Measurements from ENCODE around the gene ZBTB1.

Gene ZBTB1

GRCh38 chr14:64504310-64504896, at the start of gene ZBTB1:
Gene ZBTB1 (plus strand): TSS chr14:64504770. CDS start chr14:64521505, 16,735 bp downstream.
- peak within 1 kb of the TSS; percentile 72 for H2AFZ ChIP-seq (ENCODE audit: low read depth, low read length)
- H3K4me3 ChIP-seq (ENCODE audit: low read length) = peak within 1 kb of the TSS; percentile 66
- no peaks in the 10 kb centered on the region for H3K27me3 ChIP-seq (ENCODE audit: insufficient read depth, low read length)
- H3K9me3 ChIP-seq (ENCODE audit: low read length) = no peaks in the 10 kb centered on the region
- peaks cover 35% of the 10 kb centered on the region for H3K4me1 ChIP-seq (ENCODE audit: insufficient read depth, low read length)
- H3K36me3 ChIP-seq (ENCODE audit: insufficient read depth, low read length) = no peaks in the 10 kb centered on the region

- Histone ChIP-seq H3K9me3 (ENCODE audit: low read length) (no peaks in the 10 kb centered on the region), H3K36me3 (ENCODE audit: insufficient read depth, low read length) (peaks cover 14% of the 10 kb centered on the region), H3K4me1 (ENCODE audit: insufficient read depth, low read length) (peaks cover 2% of the 10 kb centered on the region), H3K27me3 (ENCODE audit: insufficient read depth, low read length) (no peaks in the 10 kb centered on the region), H3K4me3 (ENCODE audit: low read length) (no peak overlapping the region), H2AFZ (ENCODE audit: low read depth, low read length) (no peak overlapping the region)
These were observed 45.0 kb upstream of the ZBTB1 start for GRCh38 chr14:64459405-64460136.

GRCh38 chr14:64461221-64461620, 43.3 kb upstream of the ZBTB1 start:
- Histone ChIP-seq H3K36me3 (ENCODE audit: insufficient read depth, low read length) (no peaks in the 10 kb centered on the region), H3K27me3 (ENCODE audit: insufficient read depth, low read length) (no peaks in the 10 kb centered on the region), H3K4me1 (ENCODE audit: insufficient read depth, low read length) (peaks cover 16% of the 10 kb centered on the region), H2AFZ (ENCODE audit: low read depth, low read length) (no peak overlapping the region), H3K4me3 (ENCODE audit: low read length) (no peak overlapping the region), H3K9me3 (ENCODE audit: low read length) (no peaks in the 10 kb centered on the region)

- Histone ChIP-seq H3K27me3 (ENCODE audit: insufficient read depth, low read length) (no peaks in the 10 kb centered on the region), H3K4me1 (ENCODE audit: insufficient read depth, low read length) (peaks cover 16% of the 10 kb centered on the region), H3K9me3 (ENCODE audit: low read length) (no peaks in the 10 kb centered on the region), H3K4me3 (ENCODE audit: low read length) (no peak overlapping the region), H3K36me3 (ENCODE audit: insufficient read depth, low read length) (no peaks in the 10 kb centered on the region), H2AFZ (ENCODE audit: low read depth, low read length) (no peak overlapping the region)
These were observed 41.4 kb upstream of the ZBTB1 start for GRCh38 chr14:64463195-64463594.

- Histone ChIP-seq H3K36me3 (ENCODE audit: insufficient read depth, low read length) (no peaks in the 10 kb centered on the region), H3K4me3 (ENCODE audit: low read length) (no peak overlapping the region), H2AFZ (ENCODE audit: low read depth, low read length) (no peak overlapping the region), H3K27me3 (ENCODE audit: insufficient read depth, low read length) (no peaks in the 10 kb centered on the region), H3K9me3 (ENCODE audit: low read length) (no peaks in the 10 kb centered on the region), H3K4me1 (ENCODE audit: insufficient read depth, low read length) (peaks cover 16% of the 10 kb centered on the region)
These were observed 40.7 kb upstream of the ZBTB1 start for GRCh38 chr14:64463873-64464272.

GRCh38 chr14:64464651-64465050, 39.9 kb upstream of the ZBTB1 start:
- H3K4me1 ChIP-seq (ENCODE audit: insufficient read depth, low read length) = peaks cover 16% of the 10 kb centered on the region
- H2AFZ ChIP-seq (ENCODE audit: low read depth, low read length) = peak overlapping the region; percentile 98
- no peaks in the 10 kb centered on the region for H3K9me3 ChIP-seq (ENCODE audit: low read length)
- peak overlapping the region; percentile 56 for H3K4me3 ChIP-seq (ENCODE audit: low read length)
- no peaks in the 10 kb centered on the region for H3K27me3 ChIP-seq (ENCODE audit: insufficient read depth, low read length)
- H3K36me3 ChIP-seq (ENCODE audit: insufficient read depth, low read length) = no peaks in the 10 kb centered on the region

- H3K4me3 ChIP-seq (ENCODE audit: low read length) = peak within 1 kb of the TSS; percentile 56
- peaks cover 16% of the 10 kb centered on the region for H3K4me1 ChIP-seq (ENCODE audit: insufficient read depth, low read length)
- H3K9me3 ChIP-seq (ENCODE audit: low read length) = no peaks in the 10 kb centered on the region
- peak within 1 kb of the TSS; percentile 98 for H2AFZ ChIP-seq (ENCODE audit: low read depth, low read length)
- H3K36me3 ChIP-seq (ENCODE audit: insufficient read depth, low read length) = no peaks in the 10 kb centered on the region
- H3K27me3 ChIP-seq (ENCODE audit: insufficient read depth, low read length) = no peaks in the 10 kb centered on the region
These were observed 39.3 kb upstream of the ZBTB1 start, which contains the start of gene AKAP5 for GRCh38 chr14:64465191-64465822. Gene AKAP5 (plus strand): TSS chr14:64465499. CDS start chr14:64468395, 2,896 bp downstream.

GRCh38 chr14:64465831-64466554, 38.6 kb upstream of the ZBTB1 start:
- H3K9me3 ChIP-seq (ENCODE audit: low read length) = no peaks in the 10 kb centered on the region
- no peaks in the 10 kb centered on the region for H3K36me3 ChIP-seq (ENCODE audit: insufficient read depth, low read length)
- H3K4me3 ChIP-seq (ENCODE audit: low read length) = peak overlapping the region; percentile 56
- no peaks in the 10 kb centered on the region for H3K27me3 ChIP-seq (ENCODE audit: insufficient read depth, low read length)
- peaks cover 16% of the 10 kb centered on the region for H3K4me1 ChIP-seq (ENCODE audit: insufficient read depth, low read length)
- peak overlapping the region; percentile 98 for H2AFZ ChIP-seq (ENCODE audit: low read depth, low read length)

- no peak overlapping the region for H3K4me3 ChIP-seq (ENCODE audit: low read length)
These were observed 37.5 kb upstream of the ZBTB1 start for GRCh38 chr14:64467101-64467500.

GRCh38 chr14:64467566-64467965, 37.0 kb upstream of the ZBTB1 start:
- H3K9me3 ChIP-seq (ENCODE audit: low read length) = no peaks in the 10 kb centered on the region
- H3K4me3 ChIP-seq (ENCODE audit: low read length) = no peak overlapping the region
- no peaks in the 10 kb centered on the region for H3K36me3 ChIP-seq (ENCODE audit: insufficient read depth, low read length)
- H2AFZ ChIP-seq (ENCODE audit: low read depth, low read length) = no peak overlapping the region
- peaks cover 19% of the 10 kb centered on the region for H3K4me1 ChIP-seq (ENCODE audit: insufficient read depth, low read length)
- no peaks in the 10 kb centered on the region for H3K27me3 ChIP-seq (ENCODE audit: insufficient read depth, low read length)

More at GRCh38 chr14:64467101-64467500, 37.5 kb upstream of the ZBTB1 start:
- no peaks in the 10 kb centered on the region for H3K9me3 ChIP-seq (ENCODE audit: low read length)
- H3K27me3 ChIP-seq (ENCODE audit: insufficient read depth, low read length) = no peaks in the 10 kb centered on the region
- no peaks in the 10 kb centered on the region for H3K36me3 ChIP-seq (ENCODE audit: insufficient read depth, low read length)
- no peak overlapping the region for H2AFZ ChIP-seq (ENCODE audit: low read depth, low read length)
- peaks cover 19% of the 10 kb centered on the region for H3K4me1 ChIP-seq (ENCODE audit: insufficient read depth, low read length)

GRCh38 chr14:64468451-64468850, 36.1 kb upstream of the ZBTB1 start:
- Histone ChIP-seq H3K36me3 (ENCODE audit: insufficient read depth, low read length) (no peaks in the 10 kb centered on the region), H2AFZ (ENCODE audit: low read depth, low read length) (no peak overlapping the region), H3K27me3 (ENCODE audit: insufficient read depth, low read length) (no peaks in the 10 kb centered on the region), H3K4me1 (ENCODE audit: insufficient read depth, low read length) (peaks cover 19% of the 10 kb centered on the region), H3K4me3 (ENCODE audit: low read length) (no peak overlapping the region), H3K9me3 (ENCODE audit: low read length) (no peaks in the 10 kb centered on the region)

- H3K4me1 ChIP-seq (ENCODE audit: insufficient read depth, low read length) = peaks cover 3% of the 10 kb centered on the region
These were observed 30.5 kb upstream of the ZBTB1 start for GRCh38 chr14:64474041-64474440.

GRCh38 chr14:64474698-64475097, 29.9 kb upstream of the ZBTB1 start:
- Histone ChIP-seq H3K4me1 (ENCODE audit: insufficient read depth, low read length) (peaks cover 3% of the 10 kb centered on the region), H3K9me3 (ENCODE audit: low read length) (no peaks in the 10 kb centered on the region), H2AFZ (ENCODE audit: low read depth, low read length) (no peak overlapping the region), H3K36me3 (ENCODE audit: insufficient read depth, low read length) (no peaks in the 10 kb centered on the region), H3K27me3 (ENCODE audit: insufficient read depth, low read length) (no peaks in the 10 kb centered on the region), H3K4me3 (ENCODE audit: low read length) (no peak overlapping the region)

More at GRCh38 chr14:64474041-64474440, 30.5 kb upstream of the ZBTB1 start:
- no peak overlapping the region for H2AFZ ChIP-seq (ENCODE audit: low read depth, low read length)
- no peaks in the 10 kb centered on the region for H3K27me3 ChIP-seq (ENCODE audit: insufficient read depth, low read length)
- H3K4me3 ChIP-seq (ENCODE audit: low read length) = no peak overlapping the region
- H3K9me3 ChIP-seq (ENCODE audit: low read length) = no peaks in the 10 kb centered on the region
- no peaks in the 10 kb centered on the region for H3K36me3 ChIP-seq (ENCODE audit: insufficient read depth, low read length)

All from neuron (in vitro differentiated cells).